Activated CD4-positive, CD25-positive, alpha-beta regulatory T cell treated with anti-CD3 and anti-CD28 coated beads, Interleukin-2, amount 50 U/mL, for 72 hours (primary cell): ENCODE measurements around the gene RNF149.
"Not testable (repeated sequence)": the region's sequence is repeated elsewhere in the genome, so short reads cannot be mapped to it uniquely, and the experiment has no call there.

Experiments used
- DNase-seq: peaks from one replicate; pipeline ENCODE4 v3.0.0; 2021

RNF149 gene, protein sequence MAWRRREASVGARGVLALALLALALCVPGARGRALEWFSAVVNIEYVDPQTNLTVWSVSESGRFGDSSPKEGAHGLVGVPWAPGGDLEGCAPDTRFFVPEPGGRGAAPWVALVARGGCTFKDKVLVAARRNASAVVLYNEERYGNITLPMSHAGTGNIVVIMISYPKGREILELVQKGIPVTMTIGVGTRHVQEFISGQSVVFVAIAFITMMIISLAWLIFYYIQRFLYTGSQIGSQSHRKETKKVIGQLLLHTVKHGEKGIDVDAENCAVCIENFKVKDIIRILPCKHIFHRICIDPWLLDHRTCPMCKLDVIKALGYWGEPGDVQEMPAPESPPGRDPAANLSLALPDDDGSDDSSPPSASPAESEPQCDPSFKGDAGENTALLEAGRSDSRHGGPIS

DNA sequence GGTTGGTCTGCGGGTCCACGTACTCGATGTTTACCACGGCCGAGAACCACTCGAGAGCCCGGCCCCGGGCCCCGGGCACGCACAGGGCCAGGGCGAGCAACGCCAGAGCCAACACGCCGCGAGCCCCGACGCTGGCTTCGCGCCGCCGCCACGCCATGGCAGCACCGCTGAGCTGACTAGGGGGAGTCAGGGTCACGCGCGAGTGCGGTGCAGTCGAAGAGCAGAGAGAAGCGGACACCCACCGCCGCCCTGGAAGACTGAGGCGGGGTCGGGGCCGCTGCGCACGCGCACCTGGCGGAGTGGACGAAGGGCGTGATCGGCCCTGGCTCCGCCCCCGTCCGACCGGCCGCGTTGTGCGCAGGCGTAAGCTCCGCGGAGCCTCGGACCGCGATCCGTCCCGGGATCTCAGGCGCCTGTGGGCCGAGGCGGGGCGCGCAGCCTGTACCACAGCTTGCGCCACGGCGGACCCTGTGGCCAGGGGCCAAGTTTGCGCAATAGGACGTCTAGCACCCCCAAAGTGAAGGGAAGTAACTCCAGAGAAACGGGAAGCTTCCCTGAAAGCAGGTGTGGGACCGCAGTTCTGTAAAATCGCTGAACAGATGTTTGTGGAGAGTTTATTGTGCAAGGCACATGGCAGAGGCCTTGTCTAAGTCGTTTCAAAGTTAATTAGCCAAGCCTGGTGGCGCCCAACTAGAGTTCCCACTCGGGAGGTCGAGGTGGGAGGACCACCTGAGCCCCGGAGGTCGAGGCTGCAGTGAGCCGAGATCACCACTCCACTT lies at the start of gene RNF149:
RNF149 (minus strand) TSS at position 270 of the 779 bp plus-strand sequence; CDS start at position 157, 113 bp downstream.
- peak; percentile 97 for DNase-seq

DNA sequence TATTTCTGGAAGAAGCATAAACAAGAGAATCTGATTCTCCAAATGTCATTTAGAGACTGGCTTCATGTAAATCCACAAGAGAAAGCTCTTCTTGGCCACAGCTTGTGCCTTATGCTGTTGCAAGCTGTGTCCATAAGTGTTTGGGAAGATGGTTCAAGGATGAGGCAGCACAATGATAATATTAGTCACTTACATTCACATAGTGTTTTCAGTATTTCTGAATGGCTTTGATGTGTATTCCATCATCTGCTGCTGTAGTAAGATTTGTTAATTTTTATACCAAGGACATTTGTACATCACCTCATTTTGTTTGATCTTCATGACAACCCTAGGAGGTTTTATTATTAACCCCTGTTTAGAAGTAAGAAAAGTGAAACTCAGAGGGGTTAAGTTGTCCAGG lies 48.9 kb upstream of the RNF149 start:
- DNase-seq, result no peak

DNA sequence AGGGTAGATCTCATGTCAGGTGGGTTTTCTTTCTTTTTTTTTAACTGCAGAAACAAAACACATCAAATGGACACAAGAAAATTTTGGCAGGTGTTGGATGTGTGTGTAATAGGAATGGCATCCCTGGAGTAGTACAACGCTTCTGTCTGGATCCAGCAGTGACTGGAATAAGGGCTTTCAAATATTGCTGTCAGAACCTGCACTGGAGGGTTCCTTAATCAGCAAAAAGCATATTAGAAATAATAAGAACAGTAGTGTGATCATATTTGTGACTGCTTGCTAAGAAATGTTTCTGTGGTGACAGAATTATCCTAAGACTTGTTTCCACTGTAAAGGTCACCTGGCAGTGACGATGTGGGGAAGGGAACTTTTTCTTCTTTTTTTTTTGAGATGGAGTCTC lies 48.0 kb upstream of the RNF149 start:
- no peak for DNase-seq

DNA sequence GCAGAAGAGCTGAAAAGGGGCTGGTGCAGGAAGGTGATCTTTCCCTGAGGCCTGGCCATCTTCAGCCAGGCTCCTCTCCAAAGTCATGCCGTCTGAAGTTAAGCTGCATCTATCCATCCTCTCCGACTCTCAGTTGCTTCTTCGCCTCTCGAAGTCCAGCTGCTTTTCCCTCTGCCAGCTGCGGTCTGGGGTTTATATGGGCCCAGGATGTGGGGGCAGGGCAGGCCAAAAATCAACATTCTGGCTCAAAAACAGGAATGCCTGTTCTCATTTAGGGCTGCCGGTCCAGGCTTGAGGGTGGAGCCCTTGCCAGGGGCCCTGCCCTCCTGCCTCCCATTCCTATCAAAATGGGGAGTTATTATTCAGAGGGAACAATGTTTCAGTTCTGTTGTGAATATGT lies 47.6 kb upstream of the RNF149 start:
- DNase-seq, result no peak

DNA sequence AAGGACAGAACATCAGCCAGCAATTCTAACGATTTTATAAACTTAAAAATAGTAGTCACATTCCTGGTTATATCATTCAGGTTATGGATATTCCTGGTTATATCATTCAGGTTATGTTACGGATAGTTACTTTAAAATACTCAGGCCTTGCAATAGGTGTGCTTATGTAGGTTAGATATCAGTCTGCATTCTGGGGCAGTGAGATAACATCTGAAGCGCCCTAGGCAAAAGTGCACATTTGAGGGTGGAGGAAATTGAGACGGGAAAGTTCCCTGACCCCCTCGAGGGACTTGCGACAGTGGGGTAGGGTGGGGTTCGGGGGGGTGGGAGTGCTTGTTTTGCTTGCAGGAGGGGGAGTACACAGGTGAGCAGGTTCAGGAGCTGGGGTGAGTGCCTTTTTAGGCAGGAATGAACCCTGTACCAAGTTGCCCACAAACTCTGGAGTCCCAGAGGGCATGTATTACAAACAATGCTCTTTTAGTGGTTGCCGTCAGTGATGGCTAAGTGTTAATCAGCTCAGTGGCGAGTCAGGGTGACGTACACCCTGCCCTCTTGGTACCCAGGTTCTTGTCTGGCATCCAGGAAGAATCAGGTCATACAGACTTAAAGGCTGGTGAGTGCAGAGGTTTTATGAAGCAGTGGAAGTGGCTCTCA lies 47.0 kb upstream of the RNF149 start:
- no peak for DNase-seq

DNA sequence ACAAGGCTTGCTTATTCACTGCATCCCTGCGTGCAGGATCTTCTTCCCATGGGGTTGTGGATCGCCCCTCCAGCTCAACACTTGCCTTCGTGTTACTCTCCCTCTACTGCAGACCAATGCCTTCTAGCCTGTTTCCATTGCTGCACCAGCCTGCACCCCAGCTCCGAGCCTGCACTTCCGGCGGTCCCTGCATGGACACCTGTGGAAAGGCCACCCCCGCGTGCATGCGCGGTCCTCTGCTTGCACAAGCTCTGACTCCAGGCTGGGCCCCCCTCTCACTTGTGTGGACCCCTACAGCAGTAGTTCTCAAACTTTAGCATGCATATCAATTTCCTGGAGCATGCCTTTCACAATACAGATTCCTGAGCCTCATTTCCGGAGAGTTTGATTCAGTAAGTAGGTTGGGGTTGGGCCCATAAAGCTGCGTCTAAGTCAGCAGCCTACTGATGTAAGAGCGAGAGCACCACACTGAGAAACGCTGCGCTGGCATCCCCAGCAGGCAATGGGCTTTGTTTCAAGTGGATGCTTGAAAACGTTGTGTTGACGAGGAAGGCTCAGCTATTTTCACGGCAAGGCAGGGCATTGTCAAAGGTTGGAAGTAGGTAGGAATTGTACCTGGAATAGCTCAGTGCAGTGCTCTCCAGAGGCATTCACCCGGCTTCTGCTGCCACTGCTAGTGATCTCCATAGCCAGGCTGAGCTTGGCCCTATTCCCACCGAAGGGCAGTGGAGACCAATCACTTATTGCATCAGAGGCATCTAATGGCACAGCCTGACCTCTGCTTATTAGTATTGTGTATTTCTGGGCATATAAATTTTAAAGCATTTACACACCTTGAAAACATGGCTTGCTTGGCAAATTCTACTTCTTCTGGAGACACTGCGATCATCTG lies 46.2 kb upstream of the RNF149 start:
- no peak for DNase-seq

DNA sequence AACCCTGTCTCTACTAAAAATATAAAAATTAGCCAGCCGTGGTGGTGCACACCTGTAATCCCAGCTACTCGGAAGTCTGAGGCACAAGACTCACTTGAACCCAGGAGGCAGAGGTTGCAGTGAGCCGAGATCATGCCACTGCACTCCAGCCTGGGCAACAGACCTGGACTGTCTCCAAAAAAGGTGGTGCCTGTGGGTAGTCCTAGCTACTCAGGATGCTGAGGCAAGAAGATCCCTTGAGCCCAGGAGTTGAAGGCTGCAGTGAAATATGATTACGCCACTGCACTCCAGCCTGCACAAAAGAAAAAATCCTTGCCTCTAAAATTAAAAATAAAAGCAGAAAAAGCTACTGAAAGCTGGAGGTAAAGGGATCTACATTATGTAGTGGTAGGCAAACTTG lies 44.1 kb upstream of the RNF149 start:
- DNase-seq, result not testable (repeated sequence)

DNA sequence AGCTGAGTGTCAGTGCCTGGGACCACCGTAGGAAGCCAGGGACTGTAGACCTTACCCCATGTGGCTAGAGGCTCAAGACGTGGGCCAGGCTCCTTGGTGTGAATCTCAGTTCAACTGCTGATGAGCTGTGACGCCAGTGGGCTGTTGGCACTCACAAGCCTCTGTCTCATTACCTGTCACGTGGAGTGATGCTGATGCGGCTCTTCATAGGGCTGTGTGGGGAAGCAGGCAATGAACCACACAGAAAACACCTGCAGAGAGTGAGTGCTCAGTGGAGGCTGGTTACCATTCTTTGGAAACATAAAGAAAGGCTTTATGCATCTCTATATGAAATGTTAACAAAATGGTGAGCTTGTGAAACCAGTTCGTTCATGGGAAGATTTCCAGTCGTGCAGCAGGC lies 42.7 kb upstream of the RNF149 start:
- DNase-seq, result no peak

DNA sequence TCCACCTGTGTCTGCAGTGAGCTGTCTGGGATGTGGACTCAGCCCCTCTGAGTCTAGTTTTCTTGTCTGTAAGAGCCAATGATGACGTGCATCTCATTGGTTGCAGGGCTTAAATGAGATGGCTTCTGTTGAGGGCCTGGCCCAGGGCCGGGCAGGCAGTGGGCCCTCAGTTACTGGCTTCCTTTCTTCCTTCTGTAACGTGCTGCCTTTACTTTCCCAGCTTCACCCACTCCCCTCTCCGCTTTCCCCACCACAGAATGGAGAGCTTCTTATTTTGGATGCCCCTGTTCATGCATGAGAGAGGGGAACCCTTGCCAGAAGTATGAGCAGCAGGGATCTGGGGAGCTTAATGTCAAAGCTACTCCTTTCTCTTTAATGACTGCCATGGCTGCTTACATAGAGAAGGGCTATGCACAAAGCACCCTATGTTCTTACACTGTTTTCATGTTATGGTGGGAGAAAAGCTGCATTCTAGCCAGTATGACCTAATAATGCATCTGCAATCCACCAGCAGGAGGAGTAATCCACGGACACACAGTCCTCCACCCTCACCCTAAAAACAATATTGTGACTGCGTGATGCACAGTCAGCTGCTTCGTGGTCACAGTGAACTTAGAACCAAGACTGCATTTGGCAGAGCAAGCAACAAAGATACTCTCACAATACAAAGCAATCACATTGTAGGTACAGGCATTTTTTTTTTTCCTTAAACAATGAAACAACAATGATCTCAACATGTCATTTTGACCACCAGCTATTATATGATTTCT lies 41.6 kb upstream of the RNF149 start:
- DNase-seq, result no peak

DNA sequence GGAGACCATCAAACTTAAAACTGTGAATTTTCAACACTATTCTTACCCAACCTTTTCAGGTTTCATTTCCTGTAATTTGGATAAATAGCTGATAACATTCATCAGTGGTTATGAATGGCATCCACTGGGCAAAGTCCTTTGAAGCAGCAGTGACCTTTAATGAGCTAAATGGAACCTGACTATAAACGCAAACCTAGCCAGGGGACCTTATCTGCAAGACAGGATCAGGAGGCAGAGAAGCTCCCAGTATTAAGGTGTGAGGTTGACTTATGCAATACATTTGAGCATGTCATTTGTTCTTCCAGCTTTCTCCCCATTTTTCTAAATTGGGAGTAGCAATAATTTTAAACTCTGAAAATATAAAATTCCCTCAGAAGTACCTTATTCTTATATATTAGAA lies 40.4 kb upstream of the RNF149 start:
- no peak for DNase-seq

DNA sequence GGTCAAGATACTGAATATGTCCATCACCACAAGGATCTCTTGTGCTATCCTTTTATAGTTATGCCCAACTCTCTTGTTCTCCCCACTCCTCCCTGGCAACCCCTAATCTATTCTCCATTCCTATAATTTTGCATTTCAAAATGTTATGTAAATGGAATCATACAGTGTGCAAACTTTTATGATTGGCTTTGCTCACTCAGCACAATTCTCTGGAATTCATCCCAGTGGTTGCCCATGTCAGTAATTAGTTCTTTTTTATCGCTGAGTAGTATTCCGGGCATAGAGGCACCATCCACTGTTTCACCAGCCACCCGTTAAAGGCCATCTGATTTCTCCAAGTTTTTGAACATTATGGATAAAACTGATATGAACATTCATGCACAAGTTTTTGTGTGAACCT lies 38.4 kb upstream of the RNF149 start:
- DNase-seq, result no peak

DNA sequence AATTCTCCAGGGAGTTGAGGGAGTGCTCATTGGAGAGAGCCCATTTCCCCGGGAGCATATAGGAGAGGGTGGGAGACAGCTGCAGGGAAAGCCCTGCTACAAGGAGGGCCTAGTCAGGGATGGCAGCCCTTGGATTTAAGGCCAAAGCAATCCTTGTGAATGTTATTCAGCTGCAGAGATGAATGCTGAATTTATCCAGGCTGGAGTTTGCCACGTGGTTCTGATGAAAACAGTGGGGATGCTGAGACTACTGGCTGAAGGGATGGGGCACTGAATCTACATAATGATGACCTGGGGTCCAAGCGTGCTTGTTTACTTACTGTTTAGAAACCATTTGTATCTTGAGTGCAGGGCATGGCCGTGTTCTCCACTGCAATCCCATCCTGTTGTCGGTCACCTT lies 35.6 kb upstream of the RNF149 start:
- DNase-seq, result no peak

DNA sequence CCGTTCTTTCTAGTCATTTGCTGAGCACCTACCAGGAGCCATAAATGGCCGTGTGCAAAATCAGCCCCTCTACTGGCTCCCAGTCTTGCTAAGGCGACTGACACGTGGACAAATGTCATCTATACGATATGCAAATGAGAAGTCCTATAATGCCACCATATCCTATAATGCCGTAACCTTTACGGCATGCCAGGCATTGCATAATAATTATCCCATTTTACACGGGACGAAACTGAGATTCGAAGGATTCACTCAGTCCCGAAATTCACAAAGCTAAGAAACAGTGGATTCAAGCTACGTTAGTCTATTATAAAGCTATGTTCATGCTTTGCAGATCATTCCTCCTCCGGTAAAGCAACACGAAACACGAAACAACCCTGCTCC lies 34.1 kb upstream of the RNF149 start:
- no peak for DNase-seq

DNA sequence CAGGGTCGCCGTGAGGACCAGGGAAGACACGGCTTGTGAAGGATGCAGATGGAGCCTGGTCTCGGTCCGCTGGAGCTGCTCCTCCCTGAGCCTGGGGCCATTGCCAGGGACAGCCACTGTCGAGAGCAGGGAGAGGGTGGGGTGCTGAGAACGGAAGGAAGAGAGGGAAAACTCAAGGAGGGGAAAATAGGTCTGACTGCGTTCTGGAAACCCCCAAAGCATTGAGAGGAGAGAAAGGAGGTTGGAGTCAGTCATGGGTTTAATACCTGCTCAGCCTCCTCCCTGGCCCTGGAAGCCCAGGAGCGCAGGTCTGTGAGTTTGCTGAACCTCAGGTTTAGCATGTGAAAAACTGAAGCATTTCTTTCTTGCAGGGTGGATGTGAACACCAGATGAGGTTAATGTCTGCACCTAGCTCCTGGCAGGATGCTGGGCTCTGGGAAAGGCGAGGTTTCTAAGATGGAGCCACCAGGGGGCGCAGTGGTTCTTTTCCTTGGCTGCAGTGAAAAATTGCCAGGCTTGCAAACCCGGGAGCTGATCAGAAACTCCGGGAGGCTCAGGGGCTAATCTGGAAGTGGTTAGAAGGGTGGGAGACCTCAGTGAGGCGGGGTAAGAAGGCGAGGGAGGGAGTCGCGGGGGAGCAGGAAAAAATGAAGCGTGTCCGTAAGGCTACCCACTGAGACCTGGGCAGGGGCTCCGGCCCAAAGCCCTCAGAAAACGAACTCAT lies 33.6 kb upstream of the RNF149 start:
- DNase-seq, result peak; percentile 81

DNA sequence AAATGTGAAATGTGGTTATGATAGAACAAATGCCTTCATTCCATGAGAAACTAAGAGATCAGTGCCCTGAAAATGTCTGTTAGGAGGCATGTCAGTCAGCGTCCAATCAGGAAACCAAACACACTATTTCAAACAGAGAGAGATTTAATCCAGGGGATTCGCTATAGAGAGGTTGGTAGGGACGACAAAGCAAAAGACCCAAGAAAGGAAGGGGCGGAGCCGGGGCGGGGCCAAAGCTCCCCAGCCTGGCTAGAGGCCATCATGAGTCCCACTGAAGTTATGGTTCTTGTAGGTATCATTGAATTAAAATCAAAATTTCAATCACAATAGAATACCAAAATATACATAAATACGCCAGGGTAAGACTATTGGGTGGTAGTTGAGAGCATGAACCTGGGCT lies 32.9 kb upstream of the RNF149 start:
- DNase-seq, result peak; percentile 47

DNA sequence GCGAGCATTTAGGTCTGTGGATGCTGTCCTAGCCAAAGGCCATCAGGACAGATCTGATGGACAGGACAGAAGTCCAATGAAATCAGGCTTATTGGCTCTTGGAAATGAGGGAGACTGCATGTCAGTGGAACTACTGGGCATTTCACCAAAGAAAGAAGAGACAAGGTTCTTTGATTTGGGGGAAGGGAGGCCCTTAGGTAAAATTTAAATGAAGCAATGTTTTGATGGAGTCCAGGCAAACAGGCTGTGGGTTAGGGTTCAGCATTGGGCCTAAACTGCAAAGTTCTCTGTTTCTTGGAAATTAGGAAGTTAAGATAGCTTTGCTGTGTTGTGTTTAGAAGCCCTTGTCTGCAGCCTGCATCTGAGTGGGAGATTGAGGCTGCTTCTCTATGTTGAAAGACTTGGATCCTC lies 31.6 kb upstream of the RNF149 start:
- no peak for DNase-seq

DNA sequence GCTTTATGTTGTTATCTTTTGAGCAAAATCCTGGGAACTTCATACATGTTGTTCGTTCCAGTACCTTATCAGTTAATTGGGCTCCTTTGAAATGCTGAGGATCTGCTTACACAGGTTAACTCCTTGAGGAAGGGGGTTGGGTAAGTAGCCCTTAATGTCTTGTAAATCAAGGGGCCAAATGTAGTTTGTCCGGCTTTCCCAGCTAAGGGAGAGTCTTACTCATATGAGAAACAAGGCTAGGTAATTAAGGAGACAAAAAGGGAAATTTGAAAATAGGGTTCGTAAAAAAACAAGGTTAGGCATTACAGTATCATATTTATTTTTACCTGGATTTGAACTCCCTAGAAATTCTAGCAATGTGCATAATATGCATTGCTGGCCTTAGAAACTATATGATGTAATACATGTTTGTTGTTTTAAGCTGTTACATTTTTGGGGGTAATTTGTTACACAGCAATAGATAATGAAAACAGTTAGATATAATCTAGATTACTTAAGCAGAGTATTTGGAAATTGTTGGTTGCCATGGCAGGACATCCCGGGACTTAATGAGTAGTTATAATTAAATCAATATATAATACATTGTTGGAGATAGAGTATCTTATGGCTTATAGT lies 30.9 kb upstream of the RNF149 start:
- no peak for DNase-seq

DNA sequence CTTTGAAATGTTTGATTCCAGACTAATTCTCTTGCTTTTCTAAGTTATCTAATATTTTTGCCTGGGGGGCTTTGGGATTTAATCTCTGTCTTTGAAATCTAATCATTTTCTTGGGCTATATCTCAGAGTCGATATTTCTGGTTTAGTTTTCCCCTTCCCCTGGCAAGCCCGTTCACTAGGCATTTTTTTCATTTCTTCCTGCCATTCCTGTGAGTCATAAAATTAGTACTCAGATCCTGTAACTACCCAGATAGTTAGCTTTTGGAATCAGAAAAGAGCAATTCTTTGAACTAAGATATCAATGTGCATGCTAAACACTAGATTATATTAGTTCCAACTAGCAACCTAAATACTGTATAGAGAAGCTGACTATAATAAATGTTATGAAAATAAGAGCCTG lies 29.4 kb upstream of the RNF149 start:
- no peak for DNase-seq

DNA sequence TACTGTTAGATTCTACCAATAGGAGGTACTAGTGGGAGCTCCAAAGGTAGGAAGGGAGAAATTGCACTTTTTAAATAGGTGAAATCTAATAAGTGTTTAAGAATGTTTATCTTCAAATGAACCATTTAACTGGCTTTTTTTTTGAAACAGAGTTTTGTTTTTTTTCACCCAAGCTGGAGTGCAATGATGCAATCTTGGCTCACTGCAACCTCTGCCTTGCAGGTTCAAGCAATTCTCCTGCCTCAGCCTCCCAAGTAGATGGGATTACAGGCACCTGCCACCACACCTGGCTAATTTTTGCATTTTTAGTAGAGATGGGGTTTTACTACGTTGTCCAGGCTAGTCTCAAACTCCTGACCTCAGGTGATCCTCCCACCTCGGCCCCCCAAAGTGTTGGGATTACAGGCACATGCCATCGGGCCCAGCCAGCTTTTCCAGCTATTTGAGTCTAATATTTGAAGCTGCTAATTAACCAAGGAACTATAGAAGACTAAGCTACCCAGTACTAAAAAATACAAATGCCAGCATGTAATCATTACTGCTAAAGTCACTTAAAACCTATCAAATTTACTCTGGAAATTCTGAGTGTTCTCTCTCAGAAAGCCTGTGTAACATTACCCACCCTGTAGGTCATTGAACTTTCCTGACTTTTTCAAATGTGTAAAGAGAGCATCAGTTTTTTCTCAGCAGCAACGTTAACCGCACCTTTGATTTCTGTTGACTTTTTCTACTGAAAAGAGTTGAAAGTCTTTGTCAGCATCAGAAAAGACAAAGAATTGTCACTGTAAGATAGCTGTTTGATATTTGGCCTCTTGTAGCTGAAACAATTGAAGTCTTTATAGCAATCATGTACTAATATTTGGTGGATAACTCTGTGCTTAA lies 24.6 kb upstream of the RNF149 start:
- DNase-seq, result no peak

DNA sequence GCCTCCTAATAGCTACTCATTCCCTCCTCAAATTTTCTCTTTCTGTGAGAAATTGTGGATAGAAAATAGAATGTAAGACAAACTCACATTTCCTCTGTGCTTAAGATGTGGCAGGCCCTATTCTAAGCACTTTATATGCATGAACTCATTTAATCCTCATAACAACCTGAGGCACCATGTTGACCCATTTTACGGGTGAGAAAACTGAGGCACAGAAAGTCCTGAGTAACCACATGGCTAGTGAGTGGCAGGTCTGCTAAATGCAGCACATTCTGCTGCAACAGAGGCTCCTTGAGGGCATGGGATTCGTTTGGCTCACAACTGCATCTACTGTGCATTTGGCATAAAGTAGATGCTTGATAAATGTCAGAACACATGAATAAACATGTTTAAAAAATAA lies 22.7 kb upstream of the RNF149 start:
- DNase-seq, result no peak
